ENCODE measurements around the gene GNAL.
"Not testable (repeated sequence)": the region's sequence is repeated elsewhere in the genome, so short reads cannot be mapped to it uniquely, and the experiment has no call there.

DNA sequence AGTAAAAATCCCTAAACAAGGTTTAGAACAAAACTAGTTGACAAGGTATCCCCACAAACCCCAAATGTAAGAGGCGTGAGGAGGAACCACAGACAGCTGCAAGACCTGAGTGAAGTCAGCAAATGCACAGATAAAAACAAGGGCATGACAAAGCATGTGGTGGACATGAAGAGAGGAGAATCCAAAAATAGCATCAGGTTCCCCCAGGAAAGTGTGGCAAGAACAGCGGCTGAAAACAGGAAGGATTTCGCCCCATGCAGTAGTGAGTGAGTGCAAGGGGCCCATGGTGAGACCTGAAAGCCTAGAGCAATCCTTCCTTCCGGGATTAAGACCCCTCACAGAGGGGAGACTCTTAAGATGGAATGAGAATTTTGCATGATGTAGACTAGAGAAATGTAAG is 227.8 kb downstream of the GNAL start:
- TF ChIP-seq, protein P1, sequence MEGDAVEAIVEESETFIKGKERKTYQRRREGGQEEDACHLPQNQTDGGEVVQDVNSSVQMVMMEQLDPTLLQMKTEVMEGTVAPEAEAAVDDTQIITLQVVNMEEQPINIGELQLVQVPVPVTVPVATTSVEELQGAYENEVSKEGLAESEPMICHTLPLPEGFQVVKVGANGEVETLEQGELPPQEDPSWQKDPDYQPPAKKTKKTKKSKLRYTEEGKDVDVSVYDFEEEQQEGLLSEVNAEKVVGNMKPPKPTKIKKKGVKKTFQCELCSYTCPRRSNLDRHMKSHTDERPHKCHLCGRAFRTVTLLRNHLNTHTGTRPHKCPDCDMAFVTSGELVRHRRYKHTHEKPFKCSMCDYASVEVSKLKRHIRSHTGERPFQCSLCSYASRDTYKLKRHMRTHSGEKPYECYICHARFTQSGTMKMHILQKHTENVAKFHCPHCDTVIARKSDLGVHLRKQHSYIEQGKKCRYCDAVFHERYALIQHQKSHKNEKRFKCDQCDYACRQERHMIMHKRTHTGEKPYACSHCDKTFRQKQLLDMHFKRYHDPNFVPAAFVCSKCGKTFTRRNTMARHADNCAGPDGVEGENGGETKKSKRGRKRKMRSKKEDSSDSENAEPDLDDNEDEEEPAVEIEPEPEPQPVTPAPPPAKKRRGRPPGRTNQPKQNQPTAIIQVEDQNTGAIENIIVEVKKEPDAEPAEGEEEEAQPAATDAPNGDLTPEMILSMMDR (IDR thresholded peaks at IDR 0.05): not testable (repeated sequence)
- not testable (repeated sequence) for TF ChIP-seq POLR2AphosphoS5 (IDR thresholded peaks at IDR 0.05)
